Prostate gland (tissue), 2 donors: Measurements from ENCODE around the gene FAAP100.

Experiments used
- POLR2A ChIP-seq: fragments of 450-650 bp; IDR thresholded peaks from one replicate; pipeline ENCODE4 v1.6.1; 2016; ENCODE audit warnings: antibody characterized with exemption, mild to moderate bottlenecking
- POLR2AphosphoS5 ChIP-seq: sonication (generic); formaldehyde crosslinking; IDR thresholded peaks from one replicate; pipeline ENCODE4 v1.6.1; 2017; ENCODE audit warnings: antibody characterized with exemption
- TF ChIP-seq, protein P1 (sequence below), 4 experiments: fragments of 200-600 bp in 2 of 4; fragments of 450-650 bp in 2 of 4; sonication (generic) in 2 of 4; IDR thresholded peaks; 1 replicate in 3 of 4; 2 replicates in 1 of 4; pipeline ENCODE4 v1.5.1; 2016 to 2019; ENCODE audit warnings: antibody characterized with exemption in 4 of 4, mild to moderate bottlenecking in 2 of 4, moderate library complexity in 2 of 4

DNA sequence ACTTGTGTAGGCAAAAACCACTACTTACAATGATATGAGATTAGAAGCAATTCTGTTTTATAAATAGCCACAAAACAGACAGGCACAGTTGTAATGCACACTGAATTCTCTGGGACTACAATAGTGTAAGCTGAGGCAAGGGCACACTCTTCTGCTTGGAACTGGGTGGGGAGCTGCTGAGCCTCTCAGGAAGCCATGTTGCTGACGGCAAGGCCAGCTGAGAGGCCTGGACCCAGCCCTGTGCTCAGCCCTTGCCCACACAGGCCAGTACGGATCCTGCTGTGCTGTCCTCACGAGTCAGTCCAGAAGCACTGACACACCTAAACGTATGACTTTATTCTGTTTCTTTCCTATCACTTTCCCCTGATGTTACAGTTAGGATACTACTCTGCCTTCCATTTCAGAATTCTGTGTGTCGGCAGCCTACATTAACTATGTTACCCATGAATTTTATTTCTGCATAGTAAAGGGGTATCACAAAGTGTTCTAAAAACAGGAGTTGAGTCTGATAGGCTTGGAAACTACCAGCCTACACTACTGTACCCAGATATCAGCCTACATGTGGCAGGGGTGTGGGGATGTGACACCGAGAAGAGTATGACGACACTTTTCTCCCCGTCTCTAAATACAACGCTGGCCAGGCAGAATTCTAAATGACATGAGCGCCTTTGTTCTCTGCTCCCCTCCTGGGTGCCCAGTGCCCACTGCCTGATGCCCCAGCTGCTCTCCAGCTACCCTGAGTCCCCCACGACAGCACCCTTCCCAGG, 41.1 kb upstream of the FAAP100 start:
- TF ChIP-seq POLR2A (no peak), POLR2AphosphoS5 (no peak)
- TF ChIP-seq, protein P1, sequence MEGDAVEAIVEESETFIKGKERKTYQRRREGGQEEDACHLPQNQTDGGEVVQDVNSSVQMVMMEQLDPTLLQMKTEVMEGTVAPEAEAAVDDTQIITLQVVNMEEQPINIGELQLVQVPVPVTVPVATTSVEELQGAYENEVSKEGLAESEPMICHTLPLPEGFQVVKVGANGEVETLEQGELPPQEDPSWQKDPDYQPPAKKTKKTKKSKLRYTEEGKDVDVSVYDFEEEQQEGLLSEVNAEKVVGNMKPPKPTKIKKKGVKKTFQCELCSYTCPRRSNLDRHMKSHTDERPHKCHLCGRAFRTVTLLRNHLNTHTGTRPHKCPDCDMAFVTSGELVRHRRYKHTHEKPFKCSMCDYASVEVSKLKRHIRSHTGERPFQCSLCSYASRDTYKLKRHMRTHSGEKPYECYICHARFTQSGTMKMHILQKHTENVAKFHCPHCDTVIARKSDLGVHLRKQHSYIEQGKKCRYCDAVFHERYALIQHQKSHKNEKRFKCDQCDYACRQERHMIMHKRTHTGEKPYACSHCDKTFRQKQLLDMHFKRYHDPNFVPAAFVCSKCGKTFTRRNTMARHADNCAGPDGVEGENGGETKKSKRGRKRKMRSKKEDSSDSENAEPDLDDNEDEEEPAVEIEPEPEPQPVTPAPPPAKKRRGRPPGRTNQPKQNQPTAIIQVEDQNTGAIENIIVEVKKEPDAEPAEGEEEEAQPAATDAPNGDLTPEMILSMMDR (IDR thresholded peaks at IDR 0.05) = no peak
